HG03103 (cell line): Measurements from ENCODE around the gene TSPEAR.
"Not testable (repeated sequence)": the region's sequence is repeated elsewhere in the genome, so short reads cannot be mapped to it uniquely, and the experiment has no call there.

Experiments used
- ATAC-seq: cut with Tn5 transposase; IDR thresholded peaks from one replicate; pipeline ENCODE4 v1.9.1; 2021; ENCODE audit warnings: low read depth; ENCODE audit not compliant: unreplicated experiment

Gene TSPEAR

DNA sequence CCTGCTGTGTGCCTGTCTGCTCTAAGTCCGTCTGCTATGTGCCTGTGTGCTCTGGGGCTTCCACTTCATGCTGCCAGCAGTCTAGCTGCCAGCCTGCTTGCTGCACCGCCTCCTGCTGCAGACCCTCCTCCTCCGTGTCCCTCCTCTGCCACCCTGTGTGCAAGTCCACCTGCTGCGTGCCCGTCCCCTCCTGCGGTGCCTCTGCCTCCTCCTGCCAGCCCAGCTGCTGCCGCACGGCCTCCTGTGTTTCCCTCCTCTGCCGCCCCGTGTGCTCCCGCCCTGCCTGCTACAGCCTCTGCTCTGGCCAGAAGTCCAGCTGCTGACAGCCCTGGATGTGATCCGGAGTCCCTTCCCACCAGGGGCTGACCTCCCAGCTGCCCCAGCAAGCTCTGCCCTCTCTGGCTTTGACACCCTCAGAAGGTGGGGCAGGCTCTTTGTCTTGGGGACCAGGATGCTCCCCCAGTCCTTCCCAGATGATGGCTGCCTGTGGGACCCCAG lies 73.5 kb downstream of the TSPEAR start:
- ATAC-seq, result not testable (repeated sequence)

DNA sequence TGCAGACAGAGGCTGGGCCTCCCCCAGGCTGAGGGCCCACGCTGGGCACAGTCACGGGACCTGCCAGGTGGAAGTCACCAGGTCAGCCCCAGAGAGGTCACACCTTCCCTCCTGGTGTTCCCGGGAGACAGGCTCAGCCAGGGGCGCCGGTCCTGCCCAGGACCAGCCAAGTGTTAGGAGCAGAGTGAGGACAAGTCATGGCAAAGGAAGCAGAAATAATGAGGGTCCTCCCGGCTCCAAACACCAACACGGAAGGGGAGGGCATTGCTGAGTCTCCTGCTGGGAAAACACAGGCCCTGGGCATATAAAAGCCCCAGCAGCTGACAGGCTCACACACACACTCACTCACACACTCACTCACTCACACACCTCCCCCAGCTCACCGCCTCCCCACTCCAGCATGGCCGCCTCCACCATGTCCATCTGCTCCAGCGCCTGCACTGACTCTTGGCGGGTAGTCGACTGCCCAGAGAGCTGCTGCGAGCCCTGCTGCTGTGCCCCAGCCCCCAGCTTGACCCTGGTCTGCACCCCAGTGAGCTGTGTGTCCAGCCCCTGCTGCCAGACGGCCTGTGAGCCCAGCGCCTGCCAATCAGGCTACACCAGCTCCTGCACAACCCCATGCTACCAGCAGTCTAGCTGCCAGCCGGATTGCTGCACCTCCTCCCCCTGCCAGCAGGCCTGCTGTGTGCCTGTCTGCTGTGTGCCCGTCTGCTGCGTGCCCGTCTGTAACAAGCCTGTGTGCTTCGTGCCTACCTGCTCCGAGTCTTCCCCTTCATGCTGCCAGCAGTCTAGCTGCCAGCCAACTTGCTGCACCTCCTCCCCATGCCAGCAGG lies 74.1 kb downstream of the TSPEAR start, which contains the start of gene KRTAP10-10:
Gene KRTAP10-10 (plus strand): TSS at position 339 of the 833 bp plus-strand sequence. CDS start 62 bp downstream, at position 401.
- no peak for ATAC-seq

DNA sequence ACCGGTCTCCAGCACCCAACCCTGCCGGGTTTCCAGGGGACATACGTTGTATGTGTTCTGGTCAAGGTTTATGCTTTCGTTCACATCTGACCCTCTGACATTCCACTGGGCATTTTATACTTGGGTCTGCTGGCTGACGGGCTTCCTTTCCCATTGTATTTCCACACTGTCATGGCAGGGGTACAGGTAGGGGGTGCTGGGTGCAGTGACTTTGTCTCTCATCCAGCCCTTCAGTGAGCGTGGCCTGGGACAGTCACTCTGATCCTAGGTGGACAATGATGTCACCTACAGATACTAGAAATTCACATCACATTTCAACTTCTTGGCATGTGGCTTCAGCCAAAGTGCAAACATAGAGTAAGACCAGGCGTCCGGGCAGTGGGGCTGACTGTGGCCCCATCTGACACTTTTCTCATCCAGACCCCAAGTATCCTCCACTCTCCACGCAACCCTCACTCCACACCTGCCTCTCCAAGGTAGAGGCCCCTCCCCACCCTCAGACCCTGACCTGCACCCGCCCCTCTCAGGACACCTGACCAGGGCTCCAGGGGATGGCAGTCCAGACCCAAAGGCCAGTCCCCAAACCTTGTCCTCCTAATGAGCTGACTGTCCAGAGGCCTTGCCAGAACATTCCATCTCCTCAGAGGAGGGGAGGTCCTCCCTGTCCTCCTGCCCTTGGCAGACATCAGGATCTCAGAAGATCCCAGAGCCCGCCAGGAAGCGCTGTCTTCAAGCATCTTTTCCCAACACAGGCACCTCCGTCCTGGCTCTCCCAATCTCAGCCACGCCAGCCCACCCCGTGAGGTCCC lies 75.0 kb downstream of the TSPEAR start:
- no peak for ATAC-seq

GRCh38 chr21:44632067-44632466 lies 79.3 kb downstream of the TSPEAR start:
- ATAC-seq, result no peak

DNA sequence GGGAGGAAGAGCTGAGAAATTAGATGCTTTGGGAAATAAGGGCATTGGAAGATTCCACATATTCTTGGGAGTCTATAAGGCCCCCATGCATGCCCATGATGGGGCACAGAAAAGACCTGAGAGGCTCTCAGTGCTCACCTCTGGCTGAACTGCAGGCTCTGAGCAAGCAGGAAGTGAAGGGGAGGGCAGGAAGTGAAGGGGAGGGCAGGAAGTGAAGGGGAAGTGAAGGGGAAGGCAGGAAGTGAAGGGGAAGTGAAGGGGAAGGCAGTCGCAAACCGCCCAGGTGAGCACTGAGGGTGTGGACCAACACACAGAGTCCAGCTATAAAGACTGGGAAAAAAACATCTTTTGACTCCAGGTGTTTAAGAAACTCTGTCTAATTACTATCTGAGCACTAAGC lies 80.9 kb downstream of the TSPEAR start:
- ATAC-seq, result no peak

GRCh38 chr21:44628707-44629391 lies 82.5 kb downstream of the TSPEAR start:
- ATAC-seq, result no peak

- not testable (repeated sequence) for ATAC-seq
These were observed 83.5 kb downstream of the TSPEAR start for GRCh38 chr21:44627831-44628233.

GRCh38 chr21:44627181-44627822 lies 84.1 kb downstream of the TSPEAR start:
- not testable (repeated sequence) for ATAC-seq

DNA sequence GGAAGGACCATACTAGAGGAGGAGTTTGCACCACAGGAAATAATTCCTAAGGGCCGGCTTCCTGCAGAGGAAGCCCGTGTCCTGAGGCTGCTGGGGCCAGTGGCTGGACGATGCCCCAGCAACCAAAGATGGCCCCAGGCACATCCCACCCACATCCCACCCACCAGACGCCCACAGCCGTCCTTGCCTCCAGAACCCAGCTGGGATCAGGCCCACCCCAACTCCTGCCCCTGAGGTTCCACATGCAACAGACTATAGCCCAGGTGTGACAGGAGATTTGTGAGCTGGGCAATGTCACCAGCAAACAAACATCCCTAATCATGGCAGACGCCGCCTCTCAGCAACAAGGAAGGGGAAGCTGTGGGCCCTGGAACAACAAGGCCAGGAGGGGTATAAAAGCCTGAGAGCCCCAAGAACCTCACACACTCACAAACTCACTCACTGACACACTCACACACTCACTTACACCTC lies 84.7 kb downstream of the TSPEAR start, which contains the start of gene KRTAP10-9:
Gene KRTAP10-9 (plus strand): TSS at position 421 of the 471 bp plus-strand sequence. CDS start 79 bp downstream, outside the sequence.
- no peak for ATAC-seq

- no peak for ATAC-seq
These were observed 85.1 kb downstream of the TSPEAR start for GRCh38 chr21:44626262-44626661.

- ATAC-seq, result no peak
These were observed 85.6 kb downstream of the TSPEAR start for GRCh38 chr21:44625756-44626155.

DNA sequence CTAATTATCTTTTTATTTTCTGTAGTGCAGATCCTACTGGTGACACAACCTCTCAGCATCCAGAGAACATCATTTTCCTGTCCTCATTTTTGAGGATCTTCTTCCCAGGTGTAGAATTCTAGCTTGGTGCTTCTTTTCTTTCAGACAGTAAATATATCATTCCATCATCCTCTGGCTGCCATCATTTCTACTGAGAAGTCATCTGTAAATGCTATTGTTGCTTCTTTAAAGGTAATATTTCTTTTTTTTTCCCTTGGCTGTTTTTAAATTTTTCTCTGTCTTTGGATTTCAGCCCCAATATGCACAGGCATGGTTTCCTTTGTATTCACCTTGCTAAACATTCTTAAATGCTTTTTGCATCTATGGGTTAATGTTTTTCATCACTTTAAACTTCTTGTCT lies 87.8 kb downstream of the TSPEAR start:
- no peak for ATAC-seq

DNA sequence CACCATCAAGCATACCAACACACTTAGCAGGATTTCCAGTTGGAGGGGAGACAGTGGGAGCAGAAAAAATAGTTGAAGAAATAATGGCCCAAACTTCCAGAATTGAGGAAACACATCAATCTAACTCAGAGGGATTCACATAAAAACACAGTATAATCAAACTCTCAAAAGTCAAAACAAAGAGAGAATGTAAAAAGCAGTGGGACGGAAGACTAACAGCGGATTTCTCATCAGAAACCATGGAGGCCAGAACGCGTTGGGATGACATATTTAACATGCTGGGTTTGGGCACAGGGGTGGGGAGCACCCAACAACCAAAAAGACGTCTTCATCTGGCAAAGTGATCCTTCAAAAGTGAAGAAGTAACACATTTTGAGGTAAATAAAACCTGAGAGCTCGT lies 91.5 kb downstream of the TSPEAR start:
- ATAC-seq, result no peak

DNA sequence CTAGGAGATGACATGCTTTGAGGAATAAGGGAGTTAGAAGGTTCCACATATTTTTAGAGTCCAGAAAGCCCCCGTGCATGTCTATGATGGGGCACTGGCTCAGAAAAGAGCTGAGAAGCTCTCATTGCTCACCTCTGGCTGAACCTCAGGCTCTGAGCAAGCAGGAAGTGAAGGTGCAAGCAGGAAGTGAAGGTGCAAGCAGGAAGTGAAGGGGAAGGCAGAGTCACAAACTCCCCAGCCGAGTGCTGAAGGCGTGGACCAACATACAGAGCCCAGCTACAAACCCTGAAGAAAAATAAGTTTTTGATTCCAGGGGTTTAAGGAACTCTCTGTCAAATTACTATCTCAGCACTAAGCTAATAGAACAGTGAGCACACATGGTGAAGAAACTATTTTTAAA lies 92.5 kb downstream of the TSPEAR start:
- no peak for ATAC-seq

GRCh38 chr21:44618504-44618903 lies 92.9 kb downstream of the TSPEAR start:
- no peak for ATAC-seq

DNA sequence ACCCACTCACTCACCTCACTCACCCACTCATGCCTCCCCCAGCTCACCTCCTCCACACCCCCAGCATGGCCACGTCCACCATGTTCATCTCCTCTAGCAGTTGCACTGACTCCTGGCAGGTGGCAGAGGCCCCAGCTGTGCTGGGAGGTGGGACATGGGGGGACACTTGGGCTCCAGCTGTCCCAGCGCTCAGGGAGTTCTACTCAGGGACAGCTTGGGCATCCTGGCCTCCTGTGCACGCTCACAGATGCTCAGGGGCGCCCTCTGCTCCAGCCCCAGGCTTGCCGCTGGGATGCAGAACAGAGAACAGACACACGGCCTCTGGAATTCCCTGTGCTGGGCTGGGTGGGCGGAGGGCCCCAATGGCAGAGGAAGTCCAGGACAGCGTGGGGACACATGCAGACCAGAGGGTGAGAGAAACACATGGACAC lies 94.3 kb downstream of the TSPEAR start:
- ATAC-seq, result no peak

- no peak for ATAC-seq
These were observed 94.8 kb downstream of the TSPEAR start for GRCh38 chr21:44616591-44616926.

- ATAC-seq, result no peak
These were observed 95.3 kb downstream of the TSPEAR start for GRCh38 chr21:44615911-44616590.

DNA sequence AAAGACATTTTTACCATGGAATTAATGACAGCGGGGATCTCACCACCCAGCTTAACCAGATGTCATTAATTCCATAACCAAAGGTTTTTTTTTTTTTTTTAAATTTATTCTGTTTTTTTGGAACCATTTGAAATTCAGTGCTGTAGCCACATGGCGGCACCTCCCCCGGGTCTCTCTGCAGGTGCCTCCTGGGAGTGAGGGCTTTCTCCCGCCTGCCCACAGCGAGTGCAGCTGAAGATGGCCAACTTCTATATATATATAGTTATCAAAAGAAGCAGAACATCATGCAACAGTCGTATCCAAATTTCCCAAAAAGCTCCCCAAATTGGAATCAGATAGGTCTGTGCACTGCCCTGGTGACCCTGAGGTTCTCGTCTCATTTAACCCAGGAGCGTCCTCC lies 95.9 kb downstream of the TSPEAR start:
- no peak for ATAC-seq
